Lower lobe of right lung (tissue), 2 donors: Measurements from ENCODE around the gene AEBP1. TPM values are rescaled to one million over a fixed set of nuclear protein-coding genes. Genes with fewer than 3 reads are reported as not detected.
A peak's percentile ranks its signal among the peaks of the same experiment; 100 is the strongest.

Experiments
- ATAC-seq, 2 donors: fragments of 200-7000 bp; cut with Tn5 transposase; one replicate each; pipeline ENCODE4 v1.9.1; 2020 to 2022; ENCODE audit warnings: mild to moderate bottlenecking in 2 of 2, moderate library complexity in 2 of 2
- DNase-seq: peaks from one replicate; pipeline ENCODE4 v3.0.0-alpha.2; 2020
- H3K27ac ChIP-seq: fragments of 200-600 bp; one replicate; pipeline ENCODE4 v1.8.0; 2022
- H3K27me3 ChIP-seq: fragments of 200-600 bp; one replicate; pipeline ENCODE4 v1.8.0; 2022; ENCODE audit warnings: low read depth
- H3K36me3 ChIP-seq: fragments of 200-600 bp; one replicate; pipeline ENCODE4 v1.8.0; 2022; ENCODE audit warnings: mild to moderate bottlenecking
- H3K4me1 ChIP-seq: fragments of 200-600 bp; one replicate; pipeline ENCODE4 v1.8.0; 2022
- H3K4me3 ChIP-seq: fragments of 200-600 bp; one replicate; pipeline ENCODE4 v1.8.0; 2022; ENCODE audit warnings: mild to moderate bottlenecking
- H3K9me3 ChIP-seq: fragments of 200-600 bp; one replicate; pipeline ENCODE4 v1.8.0; 2022
- intact Hi-C: fragments of 100-400 bp; cut with DNase I; formaldehyde crosslinking; loops from one replicate; pipeline ENCODE4 v1.11.0; 2022
- total RNA-seq: library from RNA; stranded (reverse); fragmentation: NEBNext Ultra II Directional; extraction: Animal tissue kit (Norgen Biotek cat#: 25700); gene quantifications from one replicate; pipeline ENCODE4 v1.2.1, GENCODE V29; 2021
- TF ChIP-seq, protein P1 (sequence below): fragments of 200-600 bp; IDR thresholded peaks from one replicate; pipeline ENCODE4 v1.8.0; 2022; ENCODE audit warnings: antibody characterized with exemption, mild to moderate bottlenecking
- donor health status: DM: no; HTN: yes; CAD: no; lungs with severe emphysema.

AEBP1 gene
- total RNA-seq, 1 donor from 2014 or later = 82.5 TPM

- TF ChIP-seq, protein P1, sequence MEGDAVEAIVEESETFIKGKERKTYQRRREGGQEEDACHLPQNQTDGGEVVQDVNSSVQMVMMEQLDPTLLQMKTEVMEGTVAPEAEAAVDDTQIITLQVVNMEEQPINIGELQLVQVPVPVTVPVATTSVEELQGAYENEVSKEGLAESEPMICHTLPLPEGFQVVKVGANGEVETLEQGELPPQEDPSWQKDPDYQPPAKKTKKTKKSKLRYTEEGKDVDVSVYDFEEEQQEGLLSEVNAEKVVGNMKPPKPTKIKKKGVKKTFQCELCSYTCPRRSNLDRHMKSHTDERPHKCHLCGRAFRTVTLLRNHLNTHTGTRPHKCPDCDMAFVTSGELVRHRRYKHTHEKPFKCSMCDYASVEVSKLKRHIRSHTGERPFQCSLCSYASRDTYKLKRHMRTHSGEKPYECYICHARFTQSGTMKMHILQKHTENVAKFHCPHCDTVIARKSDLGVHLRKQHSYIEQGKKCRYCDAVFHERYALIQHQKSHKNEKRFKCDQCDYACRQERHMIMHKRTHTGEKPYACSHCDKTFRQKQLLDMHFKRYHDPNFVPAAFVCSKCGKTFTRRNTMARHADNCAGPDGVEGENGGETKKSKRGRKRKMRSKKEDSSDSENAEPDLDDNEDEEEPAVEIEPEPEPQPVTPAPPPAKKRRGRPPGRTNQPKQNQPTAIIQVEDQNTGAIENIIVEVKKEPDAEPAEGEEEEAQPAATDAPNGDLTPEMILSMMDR = no peak
- Histone ChIP-seq H3K9me3 (no peaks in the 10 kb centered on the region), H3K4me1 (peaks cover 28% of the 10 kb centered on the region), H3K27me3 (no peaks in the 10 kb centered on the region), H3K4me3 (no peak overlapping the region), H3K36me3 (peaks cover 51% of the 10 kb centered on the region), H3K27ac (no peak overlapping the region)
- ATAC-seq (no peak), DNase-seq (peak; percentile 38)
- intact Hi-C loops = no loop called here
Observed at GRCh38 chr7:44062180-44062902, 41.8 kb upstream of the AEBP1 start.

DNA sequence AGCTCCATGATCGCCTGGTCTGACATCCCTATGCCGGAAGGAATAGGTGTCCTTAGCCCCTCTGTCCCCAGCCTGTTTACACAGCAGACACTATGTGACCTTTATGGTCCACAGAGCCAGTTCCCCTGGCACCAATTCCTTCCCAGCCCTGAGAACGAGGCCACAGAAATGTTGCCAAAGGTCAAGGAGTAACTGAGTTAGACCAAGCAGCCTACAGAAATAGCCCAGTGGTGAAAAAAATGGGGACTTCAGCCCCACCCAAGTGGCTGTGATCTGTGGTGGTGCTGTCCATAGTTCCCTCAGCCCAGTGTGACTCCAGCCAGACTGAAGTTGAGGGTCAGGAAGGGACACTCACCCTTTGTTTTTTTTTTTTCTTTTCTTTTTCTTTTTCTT lies 41.2 kb upstream of the AEBP1 start:
- no peaks in the 10 kb centered on the region for H3K27me3 ChIP-seq
- peaks cover 45% of the 10 kb centered on the region for H3K36me3 ChIP-seq
- DNase-seq (peak; percentile 6), ATAC-seq (no peak)
- TF ChIP-seq, protein P1 = no peak
- no peaks in the 10 kb centered on the region for H3K9me3 ChIP-seq
- H3K4me3 ChIP-seq = no peak overlapping the region
- H3K27ac ChIP-seq = no peak overlapping the region
- H3K4me1 ChIP-seq = peaks cover 28% of the 10 kb centered on the region
- intact Hi-C loops = no loop called here

DNA sequence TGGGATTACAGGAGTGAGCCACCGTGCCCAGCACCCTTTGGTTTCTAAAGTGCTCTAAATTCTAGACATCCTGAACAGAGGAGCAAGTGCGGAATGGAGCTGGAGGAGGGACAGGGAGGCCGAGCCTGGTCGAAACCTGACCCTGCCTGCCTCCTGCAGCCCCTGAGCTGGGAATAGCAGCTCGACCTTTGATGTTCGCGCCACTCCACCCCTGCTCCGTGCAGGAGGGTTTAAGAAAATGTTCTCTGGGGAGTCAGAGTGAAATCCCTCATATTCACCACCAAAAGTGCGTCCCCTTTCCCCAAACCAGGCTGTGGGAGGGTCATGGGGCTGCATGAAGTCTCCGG lies 40.6 kb upstream of the AEBP1 start:
- TF ChIP-seq, protein P1 = no peak
- H3K27ac ChIP-seq = no peak overlapping the region
- peak; percentile 10 for DNase-seq
- no peak overlapping the region for H3K4me3 ChIP-seq
- no peaks in the 10 kb centered on the region for H3K9me3 ChIP-seq
- no peak for ATAC-seq
- H3K27me3 ChIP-seq = no peaks in the 10 kb centered on the region
- peaks cover 39% of the 10 kb centered on the region for H3K36me3 ChIP-seq
- intact Hi-C loops = no loop called here
- peaks cover 28% of the 10 kb centered on the region for H3K4me1 ChIP-seq

DNA sequence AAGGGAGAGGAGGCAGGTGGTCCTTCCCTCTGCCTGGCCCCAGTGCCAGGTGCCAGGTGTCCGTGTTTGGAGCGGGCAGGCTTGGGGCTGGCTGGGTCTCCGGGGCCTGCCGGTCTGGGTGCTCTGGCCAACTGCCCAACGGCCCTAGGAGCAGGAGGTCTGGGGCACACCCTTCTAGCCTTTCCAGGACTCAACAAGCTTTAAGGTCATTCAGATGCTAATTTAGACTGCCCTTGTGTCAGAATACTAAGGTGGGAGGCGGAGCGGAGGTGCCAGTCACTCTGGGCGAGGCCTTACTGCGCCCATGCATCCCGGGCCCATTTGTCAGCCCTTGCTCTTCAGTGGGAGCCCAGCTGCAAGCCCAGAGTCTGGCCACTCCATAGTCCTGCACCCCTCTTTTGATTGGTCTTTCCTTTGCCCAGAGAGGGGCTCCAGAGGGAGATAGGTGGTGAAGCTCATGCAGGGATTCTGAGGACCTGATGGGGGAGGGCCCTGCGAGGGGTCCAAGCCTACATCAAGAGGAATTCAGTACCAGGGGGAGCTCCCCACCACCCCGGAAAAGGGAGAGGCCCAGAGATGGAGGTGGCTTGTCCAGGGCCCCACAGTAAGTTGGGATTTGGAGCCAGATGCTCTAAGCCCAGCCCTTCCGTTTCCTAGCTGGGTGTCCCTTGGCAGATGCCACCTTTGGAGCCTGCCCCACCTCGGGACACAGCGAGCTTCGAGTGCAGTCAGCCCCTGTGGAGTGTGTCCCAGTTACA lies 40.1 kb upstream of the AEBP1 start:
- H3K36me3 ChIP-seq = peaks cover 34% of the 10 kb centered on the region
- H3K4me3 ChIP-seq = no peak overlapping the region
- H3K4me1 ChIP-seq = peaks cover 28% of the 10 kb centered on the region
- H3K9me3 ChIP-seq = no peaks in the 10 kb centered on the region
- H3K27ac ChIP-seq = no peak overlapping the region
- no peaks in the 10 kb centered on the region for H3K27me3 ChIP-seq
- TF ChIP-seq, protein P1 = no peak
- DNase-seq = peak; percentile 35
- intact Hi-C loops = no loop called here
- ATAC-seq = peak in 1 of 2 donors; percentile 1

DNA sequence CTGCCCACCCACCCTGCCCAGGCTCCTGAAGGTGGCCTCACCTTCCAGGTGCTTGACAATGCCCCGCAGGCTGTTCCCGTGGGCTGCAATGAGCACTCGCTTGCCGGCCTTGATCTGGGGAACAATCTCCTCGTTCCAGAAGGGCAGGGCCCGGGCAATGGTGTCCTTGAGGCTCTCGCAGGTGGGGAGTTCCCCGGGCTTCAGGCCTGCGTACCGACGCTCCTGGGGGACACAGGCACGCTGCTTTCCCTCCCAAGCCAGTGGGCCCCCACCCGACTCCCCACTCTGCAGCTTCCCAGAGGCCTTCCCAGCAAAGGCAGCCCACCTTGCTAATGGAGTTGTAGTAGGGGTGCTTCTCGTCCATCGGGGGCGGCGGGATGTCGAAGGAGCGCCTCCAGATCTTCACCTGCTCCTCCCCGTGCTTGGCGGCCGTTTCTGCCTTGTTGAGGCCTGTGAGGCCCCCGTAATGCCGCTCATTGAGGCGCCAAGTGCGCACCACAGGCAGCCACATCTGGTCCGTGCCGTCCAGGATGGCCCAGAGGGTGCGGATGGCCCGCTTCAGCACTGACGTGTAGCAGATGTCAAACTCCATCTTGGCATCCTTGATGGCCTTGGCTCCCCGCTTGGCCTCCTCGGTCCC lies 39.2 kb upstream of the AEBP1 start:
- H3K4me3 ChIP-seq = no peak overlapping the region
- peak; percentile 2 to 3 for ATAC-seq
- intact Hi-C loops = no loop called here
- peaks cover 28% of the 10 kb centered on the region for H3K4me1 ChIP-seq
- peak; percentile 44 for DNase-seq
- TF ChIP-seq, protein P1 = no peak
- no peaks in the 10 kb centered on the region for H3K27me3 ChIP-seq
- no peaks in the 10 kb centered on the region for H3K9me3 ChIP-seq
- no peak overlapping the region for H3K27ac ChIP-seq
- peaks cover 25% of the 10 kb centered on the region for H3K36me3 ChIP-seq
